Measurements from ENCODE around the gene ATP2B2.

DNA sequence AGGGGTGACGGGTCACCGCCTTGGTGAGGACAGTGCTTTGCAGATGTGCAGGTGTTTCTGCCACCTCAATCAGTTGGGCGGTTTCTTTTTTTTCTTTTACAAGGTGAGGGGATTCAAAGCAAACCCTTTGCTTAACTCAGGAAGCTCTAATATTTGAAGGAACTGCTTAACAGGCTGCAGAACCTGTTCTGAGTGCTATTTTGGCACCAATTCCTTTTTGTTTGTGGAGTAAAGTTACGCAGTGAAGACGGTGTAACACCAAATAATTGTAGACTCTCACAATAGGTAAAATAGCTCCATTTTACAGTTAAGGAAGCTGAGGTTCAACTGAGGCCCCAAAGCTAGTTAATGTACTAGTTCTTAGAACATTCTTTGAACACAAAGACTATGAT lies 219.3 kb downstream of the ATP2B2 start:
- TF ChIP-seq POLR2A (IDR thresholded peaks at IDR 0.05; ENCODE audit: low read length) (no peak), GATA1 (IDR thresholded peaks at IDR 0.05; ENCODE audit: low read depth, low read length) (no peak)

Data from erythroblast (primary cell).